HL-60 (cell line): ENCODE measurements around the gene PLSCR3.

ENCODE experiments used
- DNase-seq, 2 experiments: peaks; one replicate each; pipeline ENCODE4 v3.0.0-alpha.2; 2010 to 2020; ENCODE audit warnings: low read depth in 1 of 2, low spot score in 1 of 2
- H3K27ac ChIP-seq: fragments of 250-450 bp; sonication (Bioruptor Pico); replicated peaks from 2 replicates; pipeline ENCODE4 v1.5.1; 2020; ENCODE audit warnings: mild to moderate bottlenecking, moderate library complexity
- H3K27me3 ChIP-seq: fragments of 250-450 bp; sonication (Bioruptor Pico); 2 replicates; pipeline ENCODE4 v1.5.1; 2021; ENCODE audit warnings: mild to moderate bottlenecking, moderate library complexity; ENCODE audit not compliant: insufficient read depth, poor library complexity, severe bottlenecking
- H3K4me3 ChIP-seq: replicated peaks from 2 replicates; pipeline ENCODE4 v1.5.1; 2011; ENCODE audit warnings: mild to moderate bottlenecking, control low read depth, low read length; ENCODE audit not compliant: insufficient read depth
- GABPA ChIP-seq: IDR thresholded peaks from 2 replicates; pipeline ENCODE4 v1.6.1; 2012; ENCODE audit warnings: low read depth
- POLR2AphosphoS5 ChIP-seq: IDR thresholded peaks from 2 replicates; pipeline ENCODE4 v1.6.1; 2012; ENCODE audit warnings: low read depth
- SPI1 ChIP-seq: IDR thresholded peaks from 2 replicates; pipeline ENCODE4 v1.6.1; 2012; ENCODE audit warnings: low read depth, mild to moderate bottlenecking, borderline replicate concordance
- TF ChIP-seq, protein P1 (sequence below): IDR thresholded peaks from one replicate; pipeline ENCODE4 v1.5.1; 2011; ENCODE audit warnings: low read length, control low read depth, inconsistent platforms; ENCODE audit not compliant: insufficient read depth
- TF ChIP-seq, protein P2 (sequence below): IDR thresholded peaks from 2 replicates; pipeline ENCODE4 v1.6.1; 2012; ENCODE audit warnings: low read depth; ENCODE audit not compliant: insufficient replicate concordance

The PLSCR3 gene

DNA sequence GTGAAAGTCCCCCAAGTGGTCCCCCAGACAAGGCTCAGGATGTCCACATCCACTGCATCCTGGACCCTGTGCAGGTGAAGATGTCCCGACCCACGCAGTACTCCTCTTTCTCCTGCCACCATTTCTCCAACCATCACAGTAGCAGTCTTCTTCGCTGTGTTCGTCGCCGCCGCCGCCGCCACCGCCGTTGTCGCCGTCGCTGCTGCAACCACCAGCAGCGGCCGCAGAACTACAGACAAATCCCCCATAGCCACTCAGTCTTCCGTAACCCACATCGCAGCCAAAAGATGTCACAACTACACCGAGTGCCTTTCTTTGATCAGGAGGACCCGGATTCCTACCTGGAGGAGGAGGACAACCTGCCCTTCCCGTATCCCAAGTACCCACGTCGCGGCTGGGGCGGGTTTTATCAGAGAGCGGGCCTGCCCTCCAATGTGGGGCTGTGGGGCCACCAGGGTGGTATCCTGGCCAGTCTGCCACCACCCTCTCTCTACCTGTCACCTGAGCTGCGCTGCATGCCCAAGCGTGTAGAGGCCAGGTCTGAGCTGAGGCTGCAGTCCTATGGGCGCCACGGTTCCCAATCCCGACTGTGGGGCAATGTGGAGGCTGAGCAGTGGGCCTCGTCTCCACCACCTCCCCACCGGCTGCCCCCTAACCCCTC is 32.0 kb upstream of the PLSCR3 start:
- TF ChIP-seq POLR2AphosphoS5, result no peak
- TF ChIP-seq, protein P1, sequence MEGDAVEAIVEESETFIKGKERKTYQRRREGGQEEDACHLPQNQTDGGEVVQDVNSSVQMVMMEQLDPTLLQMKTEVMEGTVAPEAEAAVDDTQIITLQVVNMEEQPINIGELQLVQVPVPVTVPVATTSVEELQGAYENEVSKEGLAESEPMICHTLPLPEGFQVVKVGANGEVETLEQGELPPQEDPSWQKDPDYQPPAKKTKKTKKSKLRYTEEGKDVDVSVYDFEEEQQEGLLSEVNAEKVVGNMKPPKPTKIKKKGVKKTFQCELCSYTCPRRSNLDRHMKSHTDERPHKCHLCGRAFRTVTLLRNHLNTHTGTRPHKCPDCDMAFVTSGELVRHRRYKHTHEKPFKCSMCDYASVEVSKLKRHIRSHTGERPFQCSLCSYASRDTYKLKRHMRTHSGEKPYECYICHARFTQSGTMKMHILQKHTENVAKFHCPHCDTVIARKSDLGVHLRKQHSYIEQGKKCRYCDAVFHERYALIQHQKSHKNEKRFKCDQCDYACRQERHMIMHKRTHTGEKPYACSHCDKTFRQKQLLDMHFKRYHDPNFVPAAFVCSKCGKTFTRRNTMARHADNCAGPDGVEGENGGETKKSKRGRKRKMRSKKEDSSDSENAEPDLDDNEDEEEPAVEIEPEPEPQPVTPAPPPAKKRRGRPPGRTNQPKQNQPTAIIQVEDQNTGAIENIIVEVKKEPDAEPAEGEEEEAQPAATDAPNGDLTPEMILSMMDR, result no peak
- TF ChIP-seq SPI1, result no peak
- TF ChIP-seq, protein P2, sequence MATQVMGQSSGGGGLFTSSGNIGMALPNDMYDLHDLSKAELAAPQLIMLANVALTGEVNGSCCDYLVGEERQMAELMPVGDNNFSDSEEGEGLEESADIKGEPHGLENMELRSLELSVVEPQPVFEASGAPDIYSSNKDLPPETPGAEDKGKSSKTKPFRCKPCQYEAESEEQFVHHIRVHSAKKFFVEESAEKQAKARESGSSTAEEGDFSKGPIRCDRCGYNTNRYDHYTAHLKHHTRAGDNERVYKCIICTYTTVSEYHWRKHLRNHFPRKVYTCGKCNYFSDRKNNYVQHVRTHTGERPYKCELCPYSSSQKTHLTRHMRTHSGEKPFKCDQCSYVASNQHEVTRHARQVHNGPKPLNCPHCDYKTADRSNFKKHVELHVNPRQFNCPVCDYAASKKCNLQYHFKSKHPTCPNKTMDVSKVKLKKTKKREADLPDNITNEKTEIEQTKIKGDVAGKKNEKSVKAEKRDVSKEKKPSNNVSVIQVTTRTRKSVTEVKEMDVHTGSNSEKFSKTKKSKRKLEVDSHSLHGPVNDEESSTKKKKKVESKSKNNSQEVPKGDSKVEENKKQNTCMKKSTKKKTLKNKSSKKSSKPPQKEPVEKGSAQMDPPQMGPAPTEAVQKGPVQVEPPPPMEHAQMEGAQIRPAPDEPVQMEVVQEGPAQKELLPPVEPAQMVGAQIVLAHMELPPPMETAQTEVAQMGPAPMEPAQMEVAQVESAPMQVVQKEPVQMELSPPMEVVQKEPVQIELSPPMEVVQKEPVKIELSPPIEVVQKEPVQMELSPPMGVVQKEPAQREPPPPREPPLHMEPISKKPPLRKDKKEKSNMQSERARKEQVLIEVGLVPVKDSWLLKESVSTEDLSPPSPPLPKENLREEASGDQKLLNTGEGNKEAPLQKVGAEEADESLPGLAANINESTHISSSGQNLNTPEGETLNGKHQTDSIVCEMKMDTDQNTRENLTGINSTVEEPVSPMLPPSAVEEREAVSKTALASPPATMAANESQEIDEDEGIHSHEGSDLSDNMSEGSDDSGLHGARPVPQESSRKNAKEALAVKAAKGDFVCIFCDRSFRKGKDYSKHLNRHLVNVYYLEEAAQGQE, result no peak
- TF ChIP-seq GABPA, result no peak
- no peak for DNase-seq
- H3K4me3 ChIP-seq, result no peak overlapping the region
- H3K27me3 ChIP-seq, result no peaks in the 10 kb centered on the region
- no peak overlapping the region for H3K27ac ChIP-seq

DNA sequence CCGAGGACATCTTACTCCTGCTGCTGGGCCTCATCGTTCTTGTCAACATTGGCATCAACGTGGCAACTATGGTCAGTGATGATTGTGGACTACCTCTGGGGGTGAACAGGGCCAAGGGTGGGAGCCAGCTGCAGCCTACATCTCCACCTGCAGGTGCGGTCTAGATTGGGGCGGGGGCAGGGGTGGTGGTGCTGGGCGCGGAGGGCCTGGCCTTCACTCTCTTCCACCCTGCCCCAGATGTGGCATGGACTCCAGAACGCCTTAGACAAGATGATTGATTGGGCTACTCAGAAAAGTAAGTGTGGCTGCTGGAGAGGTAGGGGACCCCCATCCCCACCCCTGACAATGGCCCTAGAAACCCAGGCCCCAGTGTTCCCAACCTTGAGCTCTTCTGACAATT is 31.4 kb upstream of the PLSCR3 start:
- no peak overlapping the region for H3K27ac ChIP-seq
- no peak for DNase-seq
- no peak overlapping the region for H3K4me3 ChIP-seq
- TF ChIP-seq POLR2AphosphoS5, result no peak
- TF ChIP-seq SPI1, result no peak
- TF ChIP-seq, protein P2, result no peak
- TF ChIP-seq, protein P1, result no peak
- H3K27me3 ChIP-seq, result no peaks in the 10 kb centered on the region

DNA sequence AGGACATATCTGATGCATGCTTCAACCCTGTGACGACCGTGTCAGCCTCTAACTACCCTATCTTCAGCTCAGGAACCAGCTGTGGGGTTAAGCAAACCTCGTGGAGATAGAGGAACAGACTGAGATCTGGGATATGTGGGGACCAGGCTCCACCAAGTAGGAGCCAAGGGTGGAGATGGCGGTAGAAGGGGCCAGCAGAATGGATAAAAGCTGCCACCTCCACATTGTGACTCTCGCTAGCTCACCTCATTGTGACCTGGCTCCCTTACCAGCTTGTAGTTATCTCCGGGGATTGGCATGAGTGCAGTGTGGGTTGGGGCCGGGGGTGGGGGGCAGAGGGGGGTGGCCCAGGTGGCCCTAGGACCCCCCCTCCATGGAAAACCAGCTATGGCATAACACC is 31.0 kb upstream of the PLSCR3 start, which contains the start of gene SPEM2:
SPEM2 (plus strand) TSS at position 301 of the 400 bp plus-strand sequence; CDS start at position 374, 73 bp downstream.
- H3K27me3 ChIP-seq, result no peaks in the 10 kb centered on the region
- no peak within 1 kb of the TSS for H3K27ac ChIP-seq
- DNase-seq, result no peak
- no peak within 1 kb of the TSS for H3K4me3 ChIP-seq
- TF ChIP-seq SPI1 (no peak), GABPA (no peak), POLR2AphosphoS5 (no peak)
- TF ChIP-seq, protein P1, result no peak
- TF ChIP-seq, protein P2, result no peak
